ENCODE measurements around the gene EIF2AK3. TPM values are rescaled to one million over a fixed set of nuclear protein-coding genes. Genes with fewer than 3 reads are reported as not detected.
"Not testable (repeated sequence)": the region's sequence is repeated elsewhere in the genome, so short reads cannot be mapped to it uniquely, and the experiment has no call there.

The EIF2AK3 gene
- total and polyA plus RNA-seq, 2 donors, result 9.6 to 13.3 TPM

- H3K27ac ChIP-seq (ENCODE audit: low read depth in 1 of 2, low read length in 1 of 2), result peak overlapping the region; percentile 82 to 96
- no peaks in the 10 kb centered on the region for H3K36me3 ChIP-seq (ENCODE audit: control insufficient read depth in 2 of 2, insufficient read depth in 2 of 2, low read length in 1 of 2)
- no peaks in the 10 kb centered on the region for H3K9me3 ChIP-seq (ENCODE audit: control insufficient read depth in 2 of 2, insufficient read depth in 1 of 2, low read length in 1 of 2)
- H3K27me3 ChIP-seq (ENCODE audit: control insufficient read depth in 2 of 2, insufficient read depth in 1 of 2, low read length in 1 of 2), result no peaks in the 10 kb centered on the region
- WGBS, result 5% methylated on average over 54 of the region's 54 CpGs
- peaks cover 3 to 17% of the 10 kb centered on the region in 2 donors for H3K4me1 ChIP-seq (ENCODE audit: control insufficient read depth in 2 of 2, insufficient read depth in 2 of 2, low read length in 2 of 2)
- peak in 7 of 9 donors; percentile 22 to 70 (median 40) for DNase-seq (ENCODE audit: low read depth in 6 of 9, low spot score in 9 of 9)
- peak overlapping the region; percentile 73 to 74 for H3K4me3 ChIP-seq (ENCODE audit: low read length in 2 of 2)
These were observed 851 bp downstream of the EIF2AK3 start for GRCh38 chr2:88626171-88627054.

DNA sequence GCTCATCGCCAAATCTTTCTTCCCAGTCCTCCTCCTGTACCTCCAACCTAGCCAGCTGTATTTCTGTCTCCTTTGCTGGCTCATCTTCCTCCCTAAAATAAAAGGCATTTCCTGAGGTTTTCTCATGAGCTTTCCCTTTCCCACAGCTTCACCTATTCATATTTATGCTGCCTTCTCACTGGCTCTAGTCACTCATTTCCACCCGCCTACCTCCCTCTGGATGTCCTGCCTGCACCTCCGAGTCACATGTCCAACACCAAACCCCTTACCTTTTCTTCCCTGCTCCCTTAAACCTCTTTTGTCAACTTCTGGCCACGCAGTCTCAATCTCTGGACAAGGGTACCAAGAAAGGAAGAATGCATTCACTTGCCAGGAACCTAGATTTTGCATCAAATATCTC is 2.8 kb downstream of the EIF2AK3 start:
- no peak for DNase-seq (ENCODE audit: low read depth in 6 of 9, low spot score in 9 of 9)

DNA sequence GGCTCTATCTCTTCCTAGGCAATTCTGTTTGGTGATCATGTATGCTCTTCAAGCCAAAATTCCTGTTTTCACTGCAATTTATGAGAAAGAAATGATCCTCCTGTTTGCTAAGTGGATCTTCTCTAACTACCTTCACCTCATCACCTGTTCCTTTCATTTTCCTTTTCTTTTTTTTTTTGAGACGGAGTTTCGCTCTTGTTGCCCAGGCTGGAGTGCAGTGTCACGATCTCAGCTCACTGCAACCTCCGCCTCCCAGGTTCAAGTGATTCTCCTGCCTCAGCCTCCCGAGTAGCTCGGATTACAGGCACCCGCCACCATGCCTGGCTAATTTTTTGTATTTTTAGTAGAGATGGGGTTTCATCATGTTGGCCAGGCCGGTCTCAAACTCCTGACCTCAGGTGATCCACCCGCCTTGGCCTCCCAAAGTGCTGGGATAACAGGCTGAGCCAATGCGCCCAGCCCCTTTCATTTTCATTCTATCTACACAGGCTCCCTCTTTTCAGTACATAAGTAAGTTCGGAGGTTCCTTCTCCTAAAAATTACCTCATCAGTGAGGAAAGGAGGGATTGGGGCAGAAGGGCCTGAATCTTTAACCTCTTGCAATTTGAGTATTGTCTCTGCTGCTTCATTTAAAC is 3.3 kb downstream of the EIF2AK3 start:
- WGBS, result 98% methylated on average over 11 of the region's 11 CpGs
- H3K4me1 ChIP-seq (ENCODE audit: control insufficient read depth in 2 of 2, insufficient read depth in 2 of 2, low read length in 2 of 2), result peaks cover 3 to 16% of the 10 kb centered on the region in 2 donors
- DNase-seq (ENCODE audit: low read depth in 6 of 9, low spot score in 9 of 9); H3K36me3 ChIP-seq (ENCODE audit: control insufficient read depth in 2 of 2, insufficient read depth in 2 of 2, low read length in 1 of 2); H3K27ac ChIP-seq (ENCODE audit: low read depth in 1 of 2, low read length in 1 of 2); H3K9me3 ChIP-seq (ENCODE audit: control insufficient read depth in 2 of 2, insufficient read depth in 1 of 2, low read length in 1 of 2); H3K4me3 ChIP-seq (ENCODE audit: low read length in 2 of 2); H3K27me3 ChIP-seq (ENCODE audit: control insufficient read depth in 2 of 2, insufficient read depth in 1 of 2, low read length in 1 of 2): not testable (repeated sequence)

More for the DNA sequence above, 2.8 kb downstream of the EIF2AK3 start:
- no peaks in the 10 kb centered on the region for H3K36me3 ChIP-seq (ENCODE audit: control insufficient read depth in 2 of 2, insufficient read depth in 2 of 2, low read length in 1 of 2)
- H3K4me3 ChIP-seq (ENCODE audit: low read length in 2 of 2), result no peak overlapping the region
- H3K27ac ChIP-seq (ENCODE audit: low read depth in 1 of 2, low read length in 1 of 2), result no peak overlapping the region
- peaks cover 3 to 17% of the 10 kb centered on the region in 2 donors for H3K4me1 ChIP-seq (ENCODE audit: control insufficient read depth in 2 of 2, insufficient read depth in 2 of 2, low read length in 2 of 2)
- H3K27me3 ChIP-seq (ENCODE audit: control insufficient read depth in 2 of 2, insufficient read depth in 1 of 2, low read length in 1 of 2), result no peaks in the 10 kb centered on the region
- WGBS, result 97% methylated on average over 4 of the region's 4 CpGs
- no peaks in the 10 kb centered on the region for H3K9me3 ChIP-seq (ENCODE audit: control insufficient read depth in 2 of 2, insufficient read depth in 1 of 2, low read length in 1 of 2)

DNA sequence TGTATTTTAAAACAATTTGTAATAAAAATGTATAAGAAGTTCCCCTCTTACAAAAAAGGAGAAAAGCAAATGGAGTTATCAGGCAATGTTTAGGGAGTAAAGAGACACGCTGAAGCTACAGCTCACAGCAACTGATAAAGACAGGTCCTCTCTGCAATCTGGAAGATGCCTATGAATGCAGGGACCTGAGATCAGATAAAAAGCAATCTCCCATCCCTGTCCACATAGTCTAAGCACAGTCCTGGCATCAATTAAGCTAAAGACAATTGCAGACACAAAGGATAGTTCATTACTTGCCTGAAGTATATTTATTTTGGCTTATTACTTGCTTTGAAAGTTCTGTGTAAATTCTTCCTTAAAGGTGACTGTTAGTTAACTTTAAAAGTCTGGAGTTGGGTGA is 5.0 kb downstream of the EIF2AK3 start:
- no peaks in the 10 kb centered on the region for H3K36me3 ChIP-seq (ENCODE audit: control insufficient read depth in 2 of 2, insufficient read depth in 2 of 2, low read length in 1 of 2)
- WGBS, result 95% methylated on average over 1 of the region's 1 CpG
- H3K4me1 ChIP-seq (ENCODE audit: control insufficient read depth in 2 of 2, insufficient read depth in 2 of 2, low read length in 2 of 2), result peaks cover 0 to 11% of the 10 kb centered on the region in 2 donors
- H3K27me3 ChIP-seq (ENCODE audit: control insufficient read depth in 2 of 2, insufficient read depth in 1 of 2, low read length in 1 of 2), result no peaks in the 10 kb centered on the region
- DNase-seq (ENCODE audit: low read depth in 6 of 9, low spot score in 9 of 9), result no peak
- H3K9me3 ChIP-seq (ENCODE audit: control insufficient read depth in 2 of 2, insufficient read depth in 1 of 2, low read length in 1 of 2), result no peaks in the 10 kb centered on the region
- no peak overlapping the region for H3K4me3 ChIP-seq (ENCODE audit: low read length in 2 of 2)
- no peak overlapping the region for H3K27ac ChIP-seq (ENCODE audit: low read depth in 1 of 2, low read length in 1 of 2)

DNA sequence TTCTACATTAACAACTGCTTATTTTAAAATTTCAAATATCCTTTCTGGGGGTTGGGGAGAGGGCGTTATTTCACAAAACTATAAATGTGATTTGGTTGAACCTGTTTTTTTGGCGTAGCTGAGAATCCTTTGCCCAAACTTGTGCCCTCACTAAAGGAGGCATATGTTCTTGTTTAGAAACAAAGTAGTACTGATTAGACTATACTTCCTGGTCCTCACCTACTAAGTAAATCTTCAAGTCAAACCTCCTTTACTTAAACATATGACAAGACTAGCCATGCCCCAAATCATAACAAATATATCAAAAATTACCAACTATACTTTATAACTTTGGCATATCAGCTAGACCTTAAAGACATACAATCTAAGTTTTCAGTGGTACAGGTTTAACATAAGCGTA is 5.8 kb downstream of the EIF2AK3 start:
- H3K27me3 ChIP-seq (ENCODE audit: control insufficient read depth in 2 of 2, insufficient read depth in 1 of 2, low read length in 1 of 2), result no peaks in the 10 kb centered on the region
- no peaks in the 10 kb centered on the region for H3K36me3 ChIP-seq (ENCODE audit: control insufficient read depth in 2 of 2, insufficient read depth in 2 of 2, low read length in 1 of 2)
- WGBS, result 92% methylated on average over 3 of the region's 3 CpGs
- no peak overlapping the region for H3K4me3 ChIP-seq (ENCODE audit: low read length in 2 of 2)
- DNase-seq (ENCODE audit: low read depth in 6 of 9, low spot score in 9 of 9), result no peak
- H3K27ac ChIP-seq (ENCODE audit: low read depth in 1 of 2, low read length in 1 of 2), result no peak overlapping the region
- peaks cover 0 to 10% of the 10 kb centered on the region in 2 donors for H3K4me1 ChIP-seq (ENCODE audit: control insufficient read depth in 2 of 2, insufficient read depth in 2 of 2, low read length in 2 of 2)
- H3K9me3 ChIP-seq (ENCODE audit: control insufficient read depth in 2 of 2, insufficient read depth in 1 of 2, low read length in 1 of 2), result no peaks in the 10 kb centered on the region

DNA sequence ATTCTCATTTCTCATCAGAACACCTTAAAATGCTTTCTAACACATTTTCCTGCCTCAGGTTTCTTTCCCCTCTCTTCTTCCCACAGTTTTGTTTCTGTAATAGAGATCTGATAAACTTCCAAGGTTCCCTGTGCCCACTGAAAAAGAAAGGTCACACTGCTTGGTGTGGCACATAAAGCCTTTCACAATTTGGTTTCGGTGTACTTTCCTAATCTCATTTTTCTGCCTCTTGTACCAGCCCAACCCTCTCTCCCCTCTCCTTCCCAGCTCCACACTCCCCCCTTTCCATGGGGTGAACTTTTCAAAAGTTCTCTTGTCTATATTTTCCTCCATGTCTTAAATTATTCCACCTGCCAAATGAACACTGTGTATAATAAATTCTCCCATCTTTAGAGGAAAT is 7.2 kb downstream of the EIF2AK3 start:
- H3K4me3 ChIP-seq (ENCODE audit: low read length in 2 of 2), result no peak overlapping the region
- peaks cover 0 to 6% of the 10 kb centered on the region in 2 donors for H3K4me1 ChIP-seq (ENCODE audit: control insufficient read depth in 2 of 2, insufficient read depth in 2 of 2, low read length in 2 of 2)
- H3K27ac ChIP-seq (ENCODE audit: low read depth in 1 of 2, low read length in 1 of 2), result no peak overlapping the region
- 97% methylated on average over 1 of the region's 1 CpG for WGBS
- DNase-seq (ENCODE audit: low read depth in 6 of 9, low spot score in 9 of 9), result no peak
- H3K9me3 ChIP-seq (ENCODE audit: control insufficient read depth in 2 of 2, insufficient read depth in 1 of 2, low read length in 1 of 2), result no peaks in the 10 kb centered on the region
- H3K36me3 ChIP-seq (ENCODE audit: control insufficient read depth in 2 of 2, insufficient read depth in 2 of 2, low read length in 1 of 2), result no peaks in the 10 kb centered on the region
- H3K27me3 ChIP-seq (ENCODE audit: control insufficient read depth in 2 of 2, insufficient read depth in 1 of 2, low read length in 1 of 2), result no peaks in the 10 kb centered on the region

- H3K9me3 ChIP-seq (ENCODE audit: control insufficient read depth in 2 of 2, insufficient read depth in 1 of 2, low read length in 1 of 2), result no peaks in the 10 kb centered on the region
- peaks cover 0 to 6% of the 10 kb centered on the region in 2 donors for H3K4me1 ChIP-seq (ENCODE audit: control insufficient read depth in 2 of 2, insufficient read depth in 2 of 2, low read length in 2 of 2)
- H3K27ac ChIP-seq (ENCODE audit: low read depth in 1 of 2, low read length in 1 of 2), result no peak overlapping the region
- no peak overlapping the region for H3K4me3 ChIP-seq (ENCODE audit: low read length in 2 of 2)
- DNase-seq (ENCODE audit: low read depth in 6 of 9, low spot score in 9 of 9), result no peak
- 96% methylated on average over 3 of the region's 3 CpGs for WGBS
- no peaks in the 10 kb centered on the region for H3K27me3 ChIP-seq (ENCODE audit: control insufficient read depth in 2 of 2, insufficient read depth in 1 of 2, low read length in 1 of 2)
- peaks cover 0 to 15% of the 10 kb centered on the region in 2 donors for H3K36me3 ChIP-seq (ENCODE audit: control insufficient read depth in 2 of 2, insufficient read depth in 2 of 2, low read length in 1 of 2)
These were observed 11.4 kb downstream of the EIF2AK3 start for GRCh38 chr2:88615822-88616221.

GRCh38 chr2:88614497-88615157 is 12.6 kb downstream of the EIF2AK3 start:
- Histone ChIP-seq H3K27me3 (ENCODE audit: control insufficient read depth in 2 of 2, insufficient read depth in 1 of 2, low read length in 1 of 2) (no peaks in the 10 kb centered on the region), H3K36me3 (ENCODE audit: control insufficient read depth in 2 of 2, insufficient read depth in 2 of 2, low read length in 1 of 2) (peaks cover 0 to 16% of the 10 kb centered on the region in 2 donors), H3K27ac (ENCODE audit: low read depth in 1 of 2, low read length in 1 of 2) (no peak overlapping the region), H3K9me3 (ENCODE audit: control insufficient read depth in 2 of 2, insufficient read depth in 1 of 2, low read length in 1 of 2) (no peaks in the 10 kb centered on the region), H3K4me3 (ENCODE audit: low read length in 2 of 2) (no peak overlapping the region), H3K4me1 (ENCODE audit: control insufficient read depth in 2 of 2, insufficient read depth in 2 of 2, low read length in 2 of 2) (peaks cover 0 to 6% of the 10 kb centered on the region in 2 donors)
- no peak for DNase-seq (ENCODE audit: low read depth in 6 of 9, low spot score in 9 of 9)
- 92% methylated on average over 3 of the region's 3 CpGs for WGBS

DNA sequence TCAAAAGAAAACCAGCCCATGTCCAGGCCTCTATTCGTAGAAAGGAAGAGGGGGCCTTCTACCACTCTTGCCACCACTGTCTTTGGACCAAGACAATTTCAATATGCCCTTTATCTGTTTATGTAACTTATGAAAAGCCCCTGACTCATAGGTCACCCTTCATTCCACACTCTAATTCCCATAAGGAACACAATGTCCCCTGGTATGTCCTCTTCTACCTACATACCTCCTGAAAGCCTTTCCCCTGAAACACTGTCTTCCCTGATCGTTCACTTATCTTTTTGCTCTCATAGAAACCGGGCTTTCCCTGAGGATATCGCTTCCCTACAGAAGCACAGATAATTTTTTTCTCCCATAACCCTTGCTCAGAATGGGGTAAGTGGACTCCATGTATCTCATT is 13.3 kb downstream of the EIF2AK3 start:
- H3K27me3 ChIP-seq (ENCODE audit: control insufficient read depth in 2 of 2, insufficient read depth in 1 of 2, low read length in 1 of 2), result no peaks in the 10 kb centered on the region
- H3K27ac ChIP-seq (ENCODE audit: low read depth in 1 of 2, low read length in 1 of 2), result no peak overlapping the region
- WGBS, result 96% methylated on average over 4 of the region's 4 CpGs

More for the DNA sequence above, 13.3 kb downstream of the EIF2AK3 start:
- DNase-seq (ENCODE audit: low read depth in 6 of 9, low spot score in 9 of 9), result no peak
- H3K4me1 ChIP-seq (ENCODE audit: control insufficient read depth in 2 of 2, insufficient read depth in 2 of 2, low read length in 2 of 2), result peaks cover 0 to 6% of the 10 kb centered on the region in 2 donors
- no peak overlapping the region for H3K4me3 ChIP-seq (ENCODE audit: low read length in 2 of 2)
- peaks cover 0 to 16% of the 10 kb centered on the region in 2 donors for H3K36me3 ChIP-seq (ENCODE audit: control insufficient read depth in 2 of 2, insufficient read depth in 2 of 2, low read length in 1 of 2)
- no peaks in the 10 kb centered on the region for H3K9me3 ChIP-seq (ENCODE audit: control insufficient read depth in 2 of 2, insufficient read depth in 1 of 2, low read length in 1 of 2)

All from thymus (tissue), 11 donors.